HFF-Myc (cell line): Measurements from ENCODE around the gene CDT1.

Experiments used
- DNase-seq: peaks from one replicate; pipeline ENCODE4 v3.0.0-alpha.2; 2011; ENCODE audit warnings: low read depth; ENCODE audit errors: extremely low read depth
- H3K4me3 ChIP-seq: replicated peaks from 2 replicates; pipeline ENCODE4 v1.5.1; 2011; ENCODE audit warnings: low read depth, mild to moderate bottlenecking, control low read depth, low read length
- TF ChIP-seq, protein P1 (sequence below): IDR thresholded peaks from 2 replicates; pipeline ENCODE4 v1.5.1; 2012; ENCODE audit warnings: mild to moderate bottlenecking, low read depth, low read length, control low read depth; ENCODE audit errors: missing control alignments

CDT1 gene

DNA sequence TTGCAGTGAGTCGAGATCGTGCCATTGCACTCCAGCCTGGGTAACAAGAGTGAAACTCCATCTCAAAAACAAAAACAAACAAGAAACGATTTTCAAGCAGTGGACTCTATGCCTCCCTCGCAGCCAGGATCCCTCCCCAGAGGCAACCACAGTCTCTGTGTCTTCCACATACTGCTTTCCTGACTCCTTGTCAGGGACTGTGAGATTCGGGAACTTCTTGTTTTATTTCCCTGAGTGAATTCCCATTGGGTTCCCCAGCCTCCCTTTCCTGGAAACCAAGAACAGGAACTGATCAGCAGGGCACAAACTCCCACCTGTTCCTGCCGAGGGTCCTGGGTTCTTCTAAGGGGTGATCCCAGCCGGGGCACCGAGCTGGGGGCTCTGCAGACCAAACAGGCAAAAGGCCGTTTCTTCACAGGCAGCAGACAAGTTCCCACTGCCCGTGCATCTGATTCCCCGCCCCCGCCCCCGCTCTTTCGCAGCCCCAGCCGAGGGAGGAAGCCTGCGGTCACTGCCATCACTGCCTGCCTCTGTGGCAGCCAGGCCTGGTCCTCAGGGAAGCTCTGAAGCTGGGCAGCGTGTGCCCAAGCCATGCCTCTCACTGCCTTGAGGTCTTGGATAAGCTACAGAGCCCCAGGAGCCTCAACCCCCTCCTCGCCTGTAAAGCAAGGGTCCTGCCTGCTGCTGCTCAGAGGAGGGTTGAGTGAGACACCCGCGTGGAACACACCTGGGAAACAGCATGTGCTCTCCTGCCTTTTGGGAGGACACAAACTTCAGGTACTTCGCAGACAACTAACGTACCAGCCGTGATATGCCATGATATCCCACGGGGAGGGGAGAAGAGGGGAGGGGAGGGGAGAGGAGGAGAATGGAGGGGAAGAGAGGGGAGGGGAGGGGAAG is 13.0 kb upstream of the CDT1 start:
- TF ChIP-seq, protein P1, sequence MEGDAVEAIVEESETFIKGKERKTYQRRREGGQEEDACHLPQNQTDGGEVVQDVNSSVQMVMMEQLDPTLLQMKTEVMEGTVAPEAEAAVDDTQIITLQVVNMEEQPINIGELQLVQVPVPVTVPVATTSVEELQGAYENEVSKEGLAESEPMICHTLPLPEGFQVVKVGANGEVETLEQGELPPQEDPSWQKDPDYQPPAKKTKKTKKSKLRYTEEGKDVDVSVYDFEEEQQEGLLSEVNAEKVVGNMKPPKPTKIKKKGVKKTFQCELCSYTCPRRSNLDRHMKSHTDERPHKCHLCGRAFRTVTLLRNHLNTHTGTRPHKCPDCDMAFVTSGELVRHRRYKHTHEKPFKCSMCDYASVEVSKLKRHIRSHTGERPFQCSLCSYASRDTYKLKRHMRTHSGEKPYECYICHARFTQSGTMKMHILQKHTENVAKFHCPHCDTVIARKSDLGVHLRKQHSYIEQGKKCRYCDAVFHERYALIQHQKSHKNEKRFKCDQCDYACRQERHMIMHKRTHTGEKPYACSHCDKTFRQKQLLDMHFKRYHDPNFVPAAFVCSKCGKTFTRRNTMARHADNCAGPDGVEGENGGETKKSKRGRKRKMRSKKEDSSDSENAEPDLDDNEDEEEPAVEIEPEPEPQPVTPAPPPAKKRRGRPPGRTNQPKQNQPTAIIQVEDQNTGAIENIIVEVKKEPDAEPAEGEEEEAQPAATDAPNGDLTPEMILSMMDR, result no peak
- no peak for DNase-seq
- no peak overlapping the region for H3K4me3 ChIP-seq

DNA sequence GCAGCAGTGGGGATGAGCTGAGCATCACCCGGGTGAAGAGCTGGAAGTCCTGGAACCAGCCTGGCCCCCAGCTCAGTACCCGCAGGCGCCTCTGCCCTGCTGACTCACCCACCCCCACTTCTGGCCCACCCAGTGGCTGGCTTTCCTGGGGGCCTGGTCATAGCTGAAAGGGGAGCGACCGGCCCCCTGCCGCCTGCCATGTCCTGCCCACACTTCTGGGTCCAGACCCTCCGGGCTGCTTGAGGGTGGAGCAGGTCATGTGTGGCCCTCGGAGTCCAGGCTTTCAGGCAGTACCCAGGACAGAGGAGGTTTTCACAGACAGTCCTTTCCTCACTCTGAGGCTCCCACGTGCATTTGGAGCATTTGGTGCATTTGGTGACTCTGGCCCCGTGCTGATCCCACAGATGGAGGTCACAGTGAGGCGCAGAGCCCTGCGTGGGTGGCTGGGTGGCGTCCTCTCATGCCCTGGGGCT is 11.5 kb upstream of the CDT1 start:
- no peak for DNase-seq
- H3K4me3 ChIP-seq, result no peak overlapping the region
- TF ChIP-seq, protein P1, result no peak

DNA sequence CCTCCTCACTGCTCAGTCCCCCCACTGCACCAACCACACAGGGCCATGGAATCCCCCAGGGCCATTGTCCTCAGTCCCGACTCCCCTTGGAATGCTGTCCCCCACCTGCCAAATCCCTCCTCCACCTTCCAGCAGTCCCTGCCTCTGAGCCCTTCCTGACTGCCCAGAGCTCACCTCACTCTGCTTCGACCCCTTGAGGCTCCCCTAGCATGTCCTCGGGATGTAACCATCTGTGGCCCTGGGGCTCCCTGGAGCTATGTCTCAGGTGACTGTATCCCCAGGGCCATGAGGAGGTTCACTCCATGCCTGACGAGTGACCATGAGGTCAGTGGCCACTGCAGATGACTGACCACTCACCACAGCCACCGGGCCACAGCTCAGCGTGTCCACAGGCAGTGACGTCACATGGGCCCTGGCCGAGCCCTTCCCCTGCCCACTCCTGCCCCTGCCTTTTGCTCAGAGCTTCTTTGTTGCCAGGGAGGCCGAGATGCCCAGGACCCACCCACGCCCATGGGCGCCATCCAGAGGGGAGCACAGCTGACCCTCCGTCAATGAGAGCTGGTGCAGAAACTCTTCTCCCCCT is 10.8 kb upstream of the CDT1 start:
- no peak for DNase-seq
- no peak overlapping the region for H3K4me3 ChIP-seq
- TF ChIP-seq, protein P1, result no peak

DNA sequence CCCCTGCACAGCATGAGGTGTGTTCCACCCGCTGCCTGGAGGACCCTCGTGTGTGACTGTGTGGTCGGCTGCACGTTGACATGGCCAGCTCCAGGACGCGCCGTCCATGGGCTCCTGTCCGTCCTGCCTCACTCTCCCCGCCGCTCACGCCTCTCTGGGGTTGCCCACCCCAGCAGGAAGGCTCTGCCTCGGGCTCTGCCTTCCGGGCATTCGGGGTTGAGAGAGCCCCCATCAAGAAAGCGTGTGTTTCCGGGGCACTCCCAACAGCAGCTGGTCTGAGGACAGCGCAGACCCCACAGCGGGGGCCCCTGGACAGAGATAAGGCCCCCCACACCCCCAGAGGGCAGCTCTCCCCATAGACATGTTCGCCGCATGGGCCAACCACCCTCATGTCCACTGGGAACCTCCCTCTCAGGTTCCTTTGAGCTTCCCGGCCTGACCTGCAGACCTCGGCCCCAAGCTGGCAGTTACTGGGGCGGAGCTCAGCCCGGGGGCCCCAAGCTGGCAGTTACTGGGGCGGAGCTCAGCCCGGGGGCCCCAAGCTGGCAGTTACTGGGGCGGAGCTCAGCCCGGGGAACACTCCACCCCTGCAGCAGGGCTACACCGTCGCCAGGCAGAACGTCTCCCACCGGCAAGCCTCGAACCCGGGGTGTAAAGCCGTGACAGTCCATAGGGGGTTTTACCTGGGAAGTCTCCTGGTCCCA is 10.2 kb upstream of the CDT1 start:
- no peak for DNase-seq
- no peak overlapping the region for H3K4me3 ChIP-seq
- TF ChIP-seq, protein P1, result no peak

DNA sequence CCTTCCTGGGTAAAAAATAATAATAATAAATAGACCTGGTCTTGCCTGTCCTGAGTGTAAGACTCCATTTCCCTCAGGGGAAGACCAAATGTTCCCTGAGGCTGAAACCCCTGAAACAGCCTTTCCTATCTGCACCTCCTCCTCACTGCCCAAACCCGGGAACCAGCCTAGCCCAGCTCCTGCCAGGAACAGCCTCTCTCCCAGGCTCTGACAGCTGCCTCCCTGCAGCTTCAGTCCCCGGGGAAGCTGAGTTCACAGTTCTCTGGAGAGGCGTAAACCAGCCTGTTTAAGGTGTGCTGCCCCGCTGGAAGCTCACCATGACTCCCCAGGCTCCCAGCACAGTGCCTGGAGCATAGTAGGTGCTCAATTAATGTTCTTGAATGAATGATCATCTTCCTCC is 7.3 kb upstream of the CDT1 start:
- no peak overlapping the region for H3K4me3 ChIP-seq
- DNase-seq, result no peak
- TF ChIP-seq, protein P1, result no peak

DNA sequence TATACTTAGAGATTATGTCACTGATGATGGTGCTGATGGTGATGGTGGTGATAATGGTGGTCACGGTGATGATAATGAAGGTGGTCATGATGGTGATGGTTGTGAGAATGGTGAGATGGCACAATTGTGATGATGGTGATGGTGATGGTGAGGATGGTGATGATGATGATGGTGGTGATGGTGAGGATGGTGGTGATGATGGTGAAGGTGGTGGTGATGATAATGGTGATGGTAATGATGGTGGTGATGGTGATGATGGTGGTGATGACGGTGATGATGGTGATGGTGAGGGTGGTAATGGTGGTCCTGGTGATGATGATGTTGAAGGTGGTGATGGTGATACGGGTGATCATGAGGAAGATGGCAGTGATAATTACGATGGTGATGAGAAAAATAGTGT is 5.5 kb upstream of the CDT1 start:
- TF ChIP-seq, protein P1, result no peak
- DNase-seq, result no peak
- no peak overlapping the region for H3K4me3 ChIP-seq
